T-cell (primary cell): ENCODE measurements around the gene SLC9A9. TPM values are rescaled to one million over a fixed set of nuclear protein-coding genes. Genes with fewer than 3 reads are reported as not detected.

Experiments
- ATAC-seq, 4 experiments: fragments of 200-7000 bp in 3 of 4; fragments of 150-1000 bp in 1 of 4; cut with Tn5 transposase; replicated peaks in 1 of 4; 1 replicate in 3 of 4; 2 replicates in 1 of 4; pipeline ENCODE4 v1.10.0; 2021; ENCODE audit warnings: moderate library complexity in 3 of 4, mild to moderate bottlenecking in 2 of 4, moderate number of reproducible peaks in 1 of 4
- CTCF ChIA-PET, 2 donors: fragments of 300-600 bp; sonication (Branson Sonifier 250); formaldehyde crosslinking; loops; one replicate each; lab custom pipeline; 2022; ENCODE audit warnings: antibody characterized with exemption in 2 of 2; lab: Charles Lee
- POLR2A ChIA-PET, 2 donors: fragments of 300-600 bp; sonication (Branson Sonifier 250); formaldehyde crosslinking; loops; one replicate each; lab custom pipeline; 2022; ENCODE audit warnings: antibody characterized with exemption in 2 of 2; lab: Charles Lee
- DNase-seq, 35 experiments: peaks; one replicate each; pipeline versions ENCODE4 v3.0.0 to v3.0.0-alpha.2; 2013 to 2023
- H3K27ac ChIP-seq: one replicate; pipeline ENCODE4 v1.5.1; 2013; ENCODE audit warnings: low read length
- H3K27me3 ChIP-seq, 2 experiments: replicated peaks in 1 of 2; 1 replicate in 1 of 2; 2 replicates in 1 of 2; pipeline versions ENCODE4 v1.6.1 to v1.7.0; 2013; ENCODE audit warnings: low read length in 1 of 2, mixed read lengths in 1 of 2; ENCODE audit not compliant: control insufficient read depth in 2 of 2, insufficient read depth in 2 of 2; ENCODE audit errors: extremely low read depth in 1 of 2
- H3K36me3 ChIP-seq, 2 donors: 1 replicate in 1 of 2; 2 replicates in 1 of 2; pipeline versions ENCODE4 v1.6.1 to v1.7.0; 2013; ENCODE audit warnings: low read length in 1 of 2; ENCODE audit not compliant: control insufficient read depth in 2 of 2, insufficient read depth in 1 of 2; ENCODE audit errors: extremely low read depth in 1 of 2
- H3K4me1 ChIP-seq, 2 experiments: 1 replicate in 1 of 2; 2 replicates in 1 of 2; pipeline versions ENCODE4 v1.6.1 to v1.7.0; 2013; ENCODE audit warnings: low read length in 2 of 2, mixed read lengths in 1 of 2; ENCODE audit not compliant: insufficient read depth in 2 of 2, control insufficient read depth in 1 of 2; ENCODE audit errors: extremely low read depth in 1 of 2
- H3K4me3 ChIP-seq, 2 donors: 1 replicate in 1 of 2; 2 replicates in 1 of 2; pipeline versions ENCODE4 v1.5.1 to v1.7.0; 2013; ENCODE audit warnings: mild to moderate bottlenecking in 2 of 2, low read length in 1 of 2, moderate library complexity in 1 of 2; ENCODE audit not compliant: control insufficient read depth in 1 of 2; ENCODE audit errors: extremely low read depth in 1 of 2
- H3K9me3 ChIP-seq: 2 replicates; pipeline ENCODE4 v1.7.0; 2013
- H3K27ac Mint-ChIP-seq, 2 donors: one replicate each; pipeline ENCODE4 v1.8.0; 2020 to 2021; ENCODE audit warnings: mild to moderate bottlenecking in 2 of 2, mixed read lengths in 2 of 2
- H3K27me3 Mint-ChIP-seq, 2 donors: one replicate each; pipeline ENCODE4 v1.8.0; 2021 to 2022; ENCODE audit warnings: mixed read lengths in 2 of 2
- H3K36me3 Mint-ChIP-seq: one replicate; pipeline ENCODE4 v1.8.0; 2021; ENCODE audit warnings: mixed read lengths
- H3K4me1 Mint-ChIP-seq, 3 donors: one replicate each; pipeline ENCODE4 v1.8.0; 2020 to 2022; ENCODE audit warnings: mixed read lengths in 3 of 3, mild to moderate bottlenecking in 1 of 3
- H3K4me3 Mint-ChIP-seq, 3 donors: one replicate each; pipeline ENCODE4 v1.8.0; 2020 to 2022; ENCODE audit warnings: mild to moderate bottlenecking in 3 of 3, mixed read lengths in 3 of 3, moderate library complexity in 3 of 3
- H3K9me3 Mint-ChIP-seq, 3 donors: one replicate each; pipeline ENCODE4 v1.8.0; 2020 to 2022; ENCODE audit warnings: mixed read lengths in 3 of 3
- WGBS: methylation state at CpG from one replicate; pipeline ENCODE4 v1.1.5; 2013; ENCODE audit warnings: missing lambda C conversion rate; ENCODE audit not compliant: insufficient coverage; 5-methylcytosine and 5-hydroxymethylcytosine counted together
- total RNA-seq, 35 experiments: library from RNA in 6 of 35; stranded (reverse) in 6 of 35; fragments of 120-200 nt in 1 of 35; gene quantifications; one replicate each; pipeline versions ENCODE4 v1.2.1 to v1.2.4 and lab custom pipeline; 2013 to 2026

SLC9A9 gene
- total RNA-seq, 5 donors from 2014 or later (not counting 1 experiment from before 2014, with no cell fraction given), result 11.2 to 36.8 (median 17.8) TPM

- Mint-ChIP-seq H3K27ac (no peak overlapping the region), H3K9me3 (peaks cover 0 to 14% (median 4%) of the 10 kb centered on the region in 3 donors), H3K27me3 (no peaks in the 10 kb centered on the region), H3K4me3 (no peak overlapping the region), H3K4me1 (peaks cover 4 to 11% (median 5%) of the 10 kb centered on the region in 3 donors), H3K36me3 (peaks cover 26% of the 10 kb centered on the region)
- Histone ChIP-seq H3K9me3 (peaks cover 3% of the 10 kb centered on the region), H3K27me3 (no peaks in the 10 kb centered on the region), H3K4me1 (no peaks in the 10 kb centered on the region), H3K36me3 (no peaks in the 10 kb centered on the region), H3K27ac (no peak overlapping the region), H3K4me3 (no peak overlapping the region)
- ChIA-PET POLR2A (no interaction called here), CTCF (no interaction called here)
- DNase-seq (no peak), ATAC-seq (no peak)
- no CpG with 5 or more reads among the region's 5 CpGs for whole genome bisulfite sequencing
Measured at GRCh38 chr3:143736205-143736997, 111.9 kb downstream of the SLC9A9 start.

GRCh38 chr3:143731776-143732175, 116.5 kb downstream of the SLC9A9 start:
- Mint-ChIP-seq H3K4me3 (no peak overlapping the region), H3K27me3 (no peaks in the 10 kb centered on the region), H3K4me1 (peaks cover 6 to 29% (median 9%) of the 10 kb centered on the region in 3 donors), H3K27ac (no peak overlapping the region), H3K36me3 (peaks cover 17% of the 10 kb centered on the region), H3K9me3 (no peaks in the 10 kb centered on the region)
- H3K9me3 ChIP-seq, result no peaks in the 10 kb centered on the region
- no peaks in the 10 kb centered on the region for H3K4me1 ChIP-seq
- ChIA-PET POLR2A (no interaction called here), CTCF (interaction anchor here in 1 of 2 donors (0.7 kb wide), 1 partner anchor 690 kb away, joined by 3 read pairs; no protein-coding TSS in a partner anchor)
- H3K36me3 ChIP-seq, result no peaks in the 10 kb centered on the region
- DNase-seq (no peak), ATAC-seq (no peak)
- no peaks in the 10 kb centered on the region for H3K27me3 ChIP-seq
- 94% methylated on average over 2 of the region's 2 CpGs for WGBS
- H3K27ac ChIP-seq, result no peak overlapping the region
- H3K4me3 ChIP-seq, result no peak overlapping the region

GRCh38 chr3:143731320-143731719, 116.9 kb downstream of the SLC9A9 start:
- WGBS, result 100% methylated on average over 1 of the region's 1 CpG
- Mint-ChIP-seq H3K4me1 (peaks cover 6 to 28% (median 9%) of the 10 kb centered on the region in 3 donors), H3K9me3 (no peaks in the 10 kb centered on the region), H3K36me3 (peaks cover 20% of the 10 kb centered on the region), H3K27ac (no peak overlapping the region), H3K27me3 (no peaks in the 10 kb centered on the region), H3K4me3 (no peak overlapping the region)
- DNase-seq (no peak), ATAC-seq (no peak)
- ChIA-PET POLR2A (no interaction called here), CTCF (interaction anchor here in 1 of 2 donors (0.7 kb wide), 1 partner anchor 690 kb away, joined by 3 read pairs; no protein-coding TSS in a partner anchor)
- Histone ChIP-seq H3K4me1 (no peaks in the 10 kb centered on the region), H3K36me3 (no peaks in the 10 kb centered on the region), H3K9me3 (no peaks in the 10 kb centered on the region), H3K4me3 (no peak overlapping the region), H3K27ac (no peak overlapping the region), H3K27me3 (no peaks in the 10 kb centered on the region)

- no peaks in the 10 kb centered on the region for H3K27me3 Mint-ChIP-seq
- H3K9me3 Mint-ChIP-seq, result no peaks in the 10 kb centered on the region
- WGBS, result no CpG with 5 or more reads among the region's 3 CpGs
- no peaks in the 10 kb centered on the region for H3K9me3 ChIP-seq
- no peaks in the 10 kb centered on the region for H3K36me3 ChIP-seq
- ChIA-PET CTCF (no interaction called here), POLR2A (no interaction called here)
- no peak for ATAC-seq
- DNase-seq, result no peak
- peaks cover 6 to 24% (median 9%) of the 10 kb centered on the region in 3 donors for H3K4me1 Mint-ChIP-seq
- H3K27ac ChIP-seq, result no peak overlapping the region
- H3K27ac Mint-ChIP-seq, result no peak overlapping the region
- no peaks in the 10 kb centered on the region for H3K4me1 ChIP-seq
- no peaks in the 10 kb centered on the region for H3K27me3 ChIP-seq
- no peak overlapping the region for H3K4me3 Mint-ChIP-seq
- peaks cover 30% of the 10 kb centered on the region for H3K36me3 Mint-ChIP-seq
- no peak overlapping the region for H3K4me3 ChIP-seq
Measured at GRCh38 chr3:143727391-143727790, 120.9 kb downstream of the SLC9A9 start.

- POLR2A ChIA-PET, result no interaction called here
- ATAC-seq, result no peak
- no peak overlapping the region for H3K27ac Mint-ChIP-seq
Measured at GRCh38 chr3:143726727-143727126, 121.5 kb downstream of the SLC9A9 start.

GRCh38 chr3:143720381-143720780, 127.9 kb downstream of the SLC9A9 start:
- CTCF ChIA-PET, result no interaction called here
- WGBS, result 100% methylated on average over 1 of the region's 2 CpGs
- no peaks in the 10 kb centered on the region for H3K27me3 Mint-ChIP-seq

More at GRCh38 chr3:143726727-143727126, 121.5 kb downstream of the SLC9A9 start:
- no peak for DNase-seq
- CTCF ChIA-PET, result no interaction called here
- no peak overlapping the region for H3K4me3 ChIP-seq
- H3K9me3 Mint-ChIP-seq, result no peaks in the 10 kb centered on the region
- WGBS, result no CpG with 5 or more reads among the region's 1 CpG
- no peaks in the 10 kb centered on the region for H3K27me3 ChIP-seq
- H3K36me3 Mint-ChIP-seq, result peaks cover 33% of the 10 kb centered on the region
- no peaks in the 10 kb centered on the region for H3K36me3 ChIP-seq
- no peak overlapping the region for H3K4me3 Mint-ChIP-seq
- no peaks in the 10 kb centered on the region for H3K27me3 Mint-ChIP-seq
- no peak overlapping the region for H3K27ac ChIP-seq
- H3K4me1 ChIP-seq, result no peaks in the 10 kb centered on the region
- H3K9me3 ChIP-seq, result no peaks in the 10 kb centered on the region
- peaks cover 4 to 22% (median 8%) of the 10 kb centered on the region in 3 donors for H3K4me1 Mint-ChIP-seq

More at GRCh38 chr3:143720381-143720780, 127.9 kb downstream of the SLC9A9 start:
- Histone ChIP-seq H3K4me1 (no peaks in the 10 kb centered on the region), H3K27me3 (no peaks in the 10 kb centered on the region), H3K36me3 (no peaks in the 10 kb centered on the region), H3K4me3 (no peak overlapping the region), H3K9me3 (no peaks in the 10 kb centered on the region), H3K27ac (no peak overlapping the region)
- Mint-ChIP-seq H3K4me3 (no peak overlapping the region), H3K27ac (no peak overlapping the region), H3K36me3 (peaks cover 56% of the 10 kb centered on the region), H3K4me1 (peaks cover 0 to 7% (median 0%) of the 10 kb centered on the region in 3 donors), H3K9me3 (no peaks in the 10 kb centered on the region)
- ATAC-seq (no peak), DNase-seq (no peak)
- POLR2A ChIA-PET, result no interaction called here
